Activated naive CD4-positive, alpha-beta T cell treated with anti-CD3 and anti-CD28 coated beads, Interleukin-2, amount 50 U/mL, for 16 hours (primary cell): ENCODE measurements around the gene HOXA2.

Experiments used
- DNase-seq: peaks from one replicate; pipeline ENCODE4 v3.0.0-alpha.2; 2020

HOXA2 gene

GRCh38 chr7:27124902-27125689 is 22.6 kb upstream of the HOXA2 start:
- no peak for DNase-seq

- no peak for DNase-seq
These were observed 21.8 kb upstream of the HOXA2 start for GRCh38 chr7:27124096-27124901.

- DNase-seq, result no peak
These were observed 21.1 kb upstream of the HOXA2 start for GRCh38 chr7:27123477-27124053.

- DNase-seq, result no peak
These were observed 20.6 kb upstream of the HOXA2 start for GRCh38 chr7:27123007-27123476.

- DNase-seq, result no peak
These were observed 19.8 kb upstream of the HOXA2 start for GRCh38 chr7:27122077-27122910.

GRCh38 chr7:27121684-27122076 is 19.2 kb upstream of the HOXA2 start:
- DNase-seq, result no peak

GRCh38 chr7:27119412-27119911 is 17.0 kb upstream of the HOXA2 start:
- no peak for DNase-seq

GRCh38 chr7:27118580-27118979 is 16.1 kb upstream of the HOXA2 start:
- DNase-seq, result no peak

GRCh38 chr7:27117887-27118491 is 15.5 kb upstream of the HOXA2 start:
- DNase-seq, result no peak

- no peak for DNase-seq
These were observed 14.7 kb upstream of the HOXA2 start for GRCh38 chr7:27116962-27117886.

- DNase-seq, result no peak
These were observed 13.8 kb upstream of the HOXA2 start for GRCh38 chr7:27116031-27116961.

GRCh38 chr7:27115221-27116026 is 12.9 kb upstream of the HOXA2 start:
- no peak for DNase-seq

- no peak for DNase-seq
These were observed 12.4 kb upstream of the HOXA2 start for GRCh38 chr7:27114881-27115220.

- no peak for DNase-seq
These were observed 11.7 kb upstream of the HOXA2 start for GRCh38 chr7:27113991-27114769.

- no peak for DNase-seq
These were observed 10.8 kb upstream of the HOXA2 start for GRCh38 chr7:27112955-27113949.

- no peak for DNase-seq
These were observed 9.9 kb upstream of the HOXA2 start for GRCh38 chr7:27112361-27112760.

- DNase-seq, result no peak
These were observed 9.3 kb upstream of the HOXA2 start for GRCh38 chr7:27111751-27112277.
